GM19468 (cell line): ENCODE results near the gene TNFRSF8.
"Not testable (repeated sequence)": the region's sequence is repeated elsewhere in the genome, so short reads cannot be mapped to it uniquely, and the experiment has no call there.

Source experiments
- ATAC-seq: cut with Tn5 transposase; IDR thresholded peaks from one replicate; pipeline ENCODE4 v1.9.1; 2021; ENCODE audit warnings: mild to moderate bottlenecking, moderate library complexity, moderate number of reproducible peaks; ENCODE audit not compliant: unreplicated experiment; ENCODE audit errors: extremely low read depth

The TNFRSF8 gene

GRCh38 chr1:12037486-12038355, 25.4 kb upstream of the TNFRSF8 start:
- ATAC-seq: no peak

GRCh38 chr1:12038356-12039163, 24.5 kb upstream of the TNFRSF8 start:
- ATAC-seq: no peak

- ATAC-seq: no peak
Observed at GRCh38 chr1:12039164-12039525, 24.0 kb upstream of the TNFRSF8 start.

GRCh38 chr1:12039824-12040456, 23.2 kb upstream of the TNFRSF8 start:
- ATAC-seq: not testable (repeated sequence)

- ATAC-seq: peak; percentile 79
Observed at GRCh38 chr1:12040457-12041051, 22.5 kb upstream of the TNFRSF8 start.

- ATAC-seq: not testable (repeated sequence)
Observed at GRCh38 chr1:12044187-12044877, 18.8 kb upstream of the TNFRSF8 start.

GRCh38 chr1:12046749-12047119, 16.4 kb upstream of the TNFRSF8 start:
- no peak for ATAC-seq

GRCh38 chr1:12047120-12047876, 15.8 kb upstream of the TNFRSF8 start:
- ATAC-seq: no peak

- no peak for ATAC-seq
Observed at GRCh38 chr1:12048372-12048771, 14.7 kb upstream of the TNFRSF8 start.

GRCh38 chr1:12049616-12050015, 13.5 kb upstream of the TNFRSF8 start:
- ATAC-seq: no peak

GRCh38 chr1:12051361-12051760, 11.7 kb upstream of the TNFRSF8 start:
- ATAC-seq: no peak

GRCh38 chr1:12052008-12052573, 11.0 kb upstream of the TNFRSF8 start:
- peak; percentile 31 for ATAC-seq

- ATAC-seq: no peak
Observed at GRCh38 chr1:12052997-12053686, 10.0 kb upstream of the TNFRSF8 start.

- ATAC-seq: no peak
Observed at GRCh38 chr1:12053752-12054548, 9.2 kb upstream of the TNFRSF8 start.

- ATAC-seq: no peak
Observed at GRCh38 chr1:12055259-12055658, 7.8 kb upstream of the TNFRSF8 start.

GRCh38 chr1:12056331-12056841, 6.7 kb upstream of the TNFRSF8 start:
- no peak for ATAC-seq

GRCh38 chr1:12057382-12057781, 5.7 kb upstream of the TNFRSF8 start:
- ATAC-seq: no peak
